GM12801 (cell line): Measurements from ENCODE around the gene CLIP2.

Source experiments
- TF ChIP-seq, protein P1 (sequence below): IDR thresholded peaks from one replicate; pipeline ENCODE4 v1.5.1; 2011; ENCODE audit warnings: control low read depth; ENCODE audit not compliant: insufficient read length; ENCODE audit errors: extremely low read depth

Gene CLIP2

DNA sequence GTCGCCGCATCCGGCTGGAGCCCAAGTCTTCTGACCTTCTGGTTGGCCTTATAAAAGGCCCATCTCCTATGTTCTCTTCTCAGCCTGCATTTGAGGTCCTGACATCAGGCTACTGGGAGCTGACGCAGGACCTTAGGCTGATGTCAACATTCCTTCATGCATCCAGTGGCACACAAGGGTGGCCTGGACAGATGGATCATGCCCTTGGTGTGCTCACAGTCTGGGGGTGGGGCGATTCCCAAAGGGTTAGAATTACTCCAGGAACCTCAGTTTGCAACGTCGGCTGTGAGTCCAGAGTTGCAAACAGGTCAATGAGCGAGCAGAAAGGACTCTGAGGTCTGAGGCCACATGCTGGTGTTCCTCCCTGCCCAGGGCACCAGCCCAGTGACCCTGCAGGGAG, 8.2 kb upstream of the CLIP2 start:
- TF ChIP-seq, protein P1, sequence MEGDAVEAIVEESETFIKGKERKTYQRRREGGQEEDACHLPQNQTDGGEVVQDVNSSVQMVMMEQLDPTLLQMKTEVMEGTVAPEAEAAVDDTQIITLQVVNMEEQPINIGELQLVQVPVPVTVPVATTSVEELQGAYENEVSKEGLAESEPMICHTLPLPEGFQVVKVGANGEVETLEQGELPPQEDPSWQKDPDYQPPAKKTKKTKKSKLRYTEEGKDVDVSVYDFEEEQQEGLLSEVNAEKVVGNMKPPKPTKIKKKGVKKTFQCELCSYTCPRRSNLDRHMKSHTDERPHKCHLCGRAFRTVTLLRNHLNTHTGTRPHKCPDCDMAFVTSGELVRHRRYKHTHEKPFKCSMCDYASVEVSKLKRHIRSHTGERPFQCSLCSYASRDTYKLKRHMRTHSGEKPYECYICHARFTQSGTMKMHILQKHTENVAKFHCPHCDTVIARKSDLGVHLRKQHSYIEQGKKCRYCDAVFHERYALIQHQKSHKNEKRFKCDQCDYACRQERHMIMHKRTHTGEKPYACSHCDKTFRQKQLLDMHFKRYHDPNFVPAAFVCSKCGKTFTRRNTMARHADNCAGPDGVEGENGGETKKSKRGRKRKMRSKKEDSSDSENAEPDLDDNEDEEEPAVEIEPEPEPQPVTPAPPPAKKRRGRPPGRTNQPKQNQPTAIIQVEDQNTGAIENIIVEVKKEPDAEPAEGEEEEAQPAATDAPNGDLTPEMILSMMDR: no peak

DNA sequence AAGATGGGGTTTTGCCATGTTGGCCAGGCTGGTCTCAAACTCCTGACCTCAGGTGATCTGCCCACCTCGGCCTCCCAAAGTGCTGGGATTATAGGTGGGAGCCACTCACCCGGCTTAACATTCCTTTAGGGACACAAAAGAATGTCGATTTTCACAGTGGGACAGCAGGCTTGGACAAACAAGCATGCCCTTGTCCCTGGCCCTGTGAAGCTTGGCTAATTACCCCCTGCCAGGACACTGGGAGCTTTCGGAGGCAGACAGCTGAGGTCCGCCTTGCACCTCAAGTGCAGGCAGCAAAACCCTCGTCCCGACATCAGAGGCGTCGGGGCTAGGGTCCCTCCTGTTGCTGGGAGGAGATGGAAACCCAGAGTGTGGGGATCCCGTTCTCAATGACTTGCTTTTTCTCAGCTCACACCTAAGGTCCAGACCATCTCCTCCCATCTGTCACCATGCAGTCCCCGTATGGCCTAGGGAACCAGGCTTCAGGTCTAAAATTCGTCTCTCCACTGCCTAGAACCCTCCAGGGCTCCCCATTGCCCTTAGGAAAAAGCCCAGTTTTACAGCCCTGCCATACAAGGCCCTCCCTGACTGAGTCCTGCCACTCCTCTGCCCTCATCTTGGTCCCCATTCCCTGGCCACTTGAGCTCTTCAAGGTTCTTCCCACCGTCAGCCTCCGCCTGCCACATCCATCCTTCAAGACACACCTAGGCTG, 6.3 kb upstream of the CLIP2 start:
- TF ChIP-seq, protein P1: no peak

DNA sequence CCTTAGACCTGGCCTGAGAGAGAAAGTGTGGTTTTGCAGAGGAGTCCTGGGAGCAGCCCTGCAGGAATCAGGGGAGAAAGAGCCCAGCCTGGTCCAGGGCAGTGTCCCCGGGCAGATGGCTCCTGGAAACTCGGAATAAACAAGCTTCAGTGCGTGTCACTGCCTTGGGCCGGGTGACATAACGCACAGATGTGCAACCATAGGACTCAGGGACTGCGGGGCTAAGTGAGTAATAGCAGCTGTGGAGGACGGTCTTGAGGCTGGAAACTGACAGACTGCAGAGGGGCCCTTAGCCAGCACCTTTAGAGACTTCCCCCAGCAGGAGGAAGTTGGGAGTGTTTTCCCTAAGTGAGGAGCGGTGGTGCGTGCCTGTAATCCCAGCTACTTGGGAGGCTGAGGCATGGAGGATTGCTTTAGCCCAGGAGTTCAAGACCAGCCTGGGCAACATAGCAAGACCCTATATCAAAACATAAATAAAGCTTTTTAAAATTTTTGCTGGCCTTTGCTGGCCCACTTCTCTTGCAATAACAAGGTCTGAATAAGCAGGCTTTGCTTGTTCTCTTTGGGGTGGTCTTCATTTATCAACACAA, 5.3 kb upstream of the CLIP2 start:
- TF ChIP-seq, protein P1: no peak

DNA sequence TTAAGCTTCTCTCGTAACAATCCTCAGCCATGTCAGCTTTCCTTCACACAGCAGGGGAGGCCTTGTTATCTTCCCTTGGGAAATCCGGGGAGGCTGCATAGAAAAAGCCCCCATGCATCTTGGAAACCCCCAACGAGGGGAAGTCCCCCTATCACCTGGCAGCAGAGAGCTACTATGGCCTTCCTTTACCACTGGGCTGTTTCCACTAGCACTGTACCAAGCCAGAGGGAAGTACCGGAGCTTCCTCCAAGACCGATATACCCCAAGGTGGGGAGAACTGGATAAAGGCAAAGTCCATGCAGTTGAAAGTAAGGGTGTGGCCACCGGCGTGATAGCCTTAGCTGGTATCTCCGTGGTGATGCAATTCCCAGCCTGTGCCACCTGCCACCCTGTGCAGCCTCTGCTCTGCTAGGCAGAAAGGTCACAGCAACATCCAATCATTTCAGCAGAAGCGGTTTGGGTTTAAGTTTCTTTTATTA, 4.4 kb upstream of the CLIP2 start:
- TF ChIP-seq, protein P1: no peak

DNA sequence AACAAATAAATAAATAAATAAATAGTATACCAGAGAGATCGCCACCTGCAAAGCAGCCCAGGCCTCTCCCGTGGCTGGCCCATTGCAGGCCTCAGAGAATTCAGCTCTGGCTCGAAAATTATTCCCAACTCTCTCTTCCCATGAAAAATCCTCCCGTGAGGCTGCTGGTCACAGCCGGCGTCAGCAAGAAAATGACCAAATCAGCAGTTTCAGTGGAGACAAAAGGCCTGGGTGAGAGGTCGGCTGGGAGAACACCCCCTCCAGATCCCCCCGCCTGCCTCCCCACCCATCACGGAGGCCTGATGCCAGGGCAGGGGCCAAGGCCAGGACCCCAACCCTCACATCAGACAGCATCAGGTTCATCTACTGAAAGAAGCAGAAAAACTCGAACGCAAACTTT, 3.1 kb upstream of the CLIP2 start:
- TF ChIP-seq, protein P1: no peak

DNA sequence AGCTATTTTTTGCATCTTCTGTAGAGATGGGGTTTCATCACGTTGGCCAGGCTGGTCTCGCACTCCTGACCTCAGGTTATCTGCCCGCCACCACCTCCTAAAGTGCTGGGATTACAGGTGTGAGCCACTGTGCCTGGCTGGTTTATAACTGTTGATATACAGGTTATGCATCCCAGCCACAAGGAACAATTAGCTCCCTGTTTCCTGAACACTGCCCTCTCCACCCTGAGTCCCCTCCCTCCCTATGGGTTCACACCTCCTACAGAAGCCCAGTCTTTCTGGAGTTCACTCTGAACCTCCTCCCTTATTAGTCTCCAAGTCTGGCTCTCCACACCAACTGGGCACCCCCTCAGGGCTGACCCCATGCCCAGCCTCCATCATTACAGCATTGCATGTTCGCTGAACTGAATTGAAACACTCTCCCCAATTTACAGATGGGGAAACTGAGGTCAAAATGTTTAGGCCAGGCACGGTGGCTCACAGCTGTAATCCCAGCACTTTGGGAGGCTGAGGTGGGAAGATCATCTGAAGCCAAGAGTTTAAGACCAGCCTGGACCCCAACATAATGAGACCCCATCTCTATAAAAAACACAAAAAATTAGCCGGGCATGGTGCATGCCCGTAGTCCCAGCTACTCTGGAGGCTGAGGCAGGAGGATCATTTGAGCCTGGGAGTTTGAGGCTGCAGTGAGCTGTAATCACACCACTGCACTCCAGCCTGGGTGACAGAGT, 1.7 kb upstream of the CLIP2 start:
- TF ChIP-seq, protein P1: no peak
